Stimulated activated CD8-positive, alpha-beta memory T cell treated with anti-CD3 and anti-CD28 coated beads, Interleukin-12 subunit alpha, Interleukin-12 subunit beta, amount 100 ng/mL, for 1 hour (primary cell): ENCODE results near the gene CEP162.
"Not testable (repeated sequence)": the region's sequence is repeated elsewhere in the genome, so short reads cannot be mapped to it uniquely, and the experiment has no call there.

Experiments
- DNase-seq: peaks from one replicate; pipeline ENCODE4 v3.0.0-alpha.2; 2020; ENCODE audit warnings: low read depth

CEP162 gene

DNA sequence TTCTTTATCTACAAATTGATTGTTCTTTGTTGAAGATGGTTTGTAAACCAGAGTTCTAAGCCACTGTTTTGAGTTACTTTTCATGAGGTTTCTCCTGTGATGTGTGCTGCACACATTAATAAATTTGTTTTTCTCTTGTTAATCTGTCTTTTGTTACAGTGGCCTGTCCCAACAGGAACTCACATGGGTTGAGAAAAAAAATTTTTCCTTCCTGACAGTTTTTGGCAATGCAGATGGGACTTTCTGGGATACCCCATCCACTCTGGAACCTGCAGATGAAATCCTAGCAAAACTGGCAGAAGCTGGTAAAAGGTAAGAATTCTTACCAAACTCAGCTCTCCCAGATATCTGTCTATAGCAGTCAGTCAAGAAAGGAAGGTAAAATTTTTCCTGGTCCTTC lies 88.1 kb downstream of the CEP162 start:
- no peak for DNase-seq

DNA sequence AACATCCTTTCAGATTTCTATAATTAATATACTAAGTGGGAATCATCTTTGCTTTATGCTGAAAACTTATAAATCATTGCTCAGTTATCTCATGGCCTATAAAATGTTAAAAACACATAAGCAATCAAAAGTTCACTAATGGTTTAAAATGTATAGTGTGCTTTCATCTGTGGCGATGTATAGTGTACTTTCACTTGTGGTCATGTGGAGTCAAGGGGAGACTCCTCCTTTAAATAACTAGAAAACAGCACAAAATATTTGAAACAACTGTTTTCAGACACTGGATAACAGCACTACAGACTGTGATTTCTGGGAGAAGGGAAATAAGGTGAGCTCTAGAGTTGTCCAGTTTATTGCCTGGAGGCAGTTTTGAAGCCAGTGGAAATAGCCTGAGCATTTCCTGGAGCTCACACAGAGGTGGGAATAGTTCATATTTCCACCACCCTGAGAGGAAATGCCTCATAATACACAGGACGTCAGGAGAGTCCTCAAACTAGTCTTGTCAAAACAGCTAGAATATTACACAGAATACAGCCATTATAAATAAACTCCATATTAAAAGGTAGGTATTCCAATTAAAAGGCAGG lies 89.4 kb downstream of the CEP162 start:
- DNase-seq: no peak

DNA sequence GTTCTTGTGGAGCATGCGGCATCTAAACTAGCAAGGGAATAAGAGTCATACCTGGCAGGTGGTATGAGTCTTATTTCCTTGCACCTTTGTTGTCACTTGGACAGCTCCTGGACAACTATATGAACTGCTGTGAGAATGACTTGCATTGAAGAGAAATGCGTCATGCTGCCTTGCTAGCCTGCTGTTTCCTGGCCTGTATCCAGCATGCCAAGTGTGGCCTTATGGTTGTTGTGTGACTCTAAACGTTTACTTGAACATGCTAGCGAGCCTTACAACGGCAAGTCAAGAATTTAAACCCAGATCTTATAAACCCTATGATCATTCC lies 90.4 kb downstream of the CEP162 start:
- DNase-seq: no peak

DNA sequence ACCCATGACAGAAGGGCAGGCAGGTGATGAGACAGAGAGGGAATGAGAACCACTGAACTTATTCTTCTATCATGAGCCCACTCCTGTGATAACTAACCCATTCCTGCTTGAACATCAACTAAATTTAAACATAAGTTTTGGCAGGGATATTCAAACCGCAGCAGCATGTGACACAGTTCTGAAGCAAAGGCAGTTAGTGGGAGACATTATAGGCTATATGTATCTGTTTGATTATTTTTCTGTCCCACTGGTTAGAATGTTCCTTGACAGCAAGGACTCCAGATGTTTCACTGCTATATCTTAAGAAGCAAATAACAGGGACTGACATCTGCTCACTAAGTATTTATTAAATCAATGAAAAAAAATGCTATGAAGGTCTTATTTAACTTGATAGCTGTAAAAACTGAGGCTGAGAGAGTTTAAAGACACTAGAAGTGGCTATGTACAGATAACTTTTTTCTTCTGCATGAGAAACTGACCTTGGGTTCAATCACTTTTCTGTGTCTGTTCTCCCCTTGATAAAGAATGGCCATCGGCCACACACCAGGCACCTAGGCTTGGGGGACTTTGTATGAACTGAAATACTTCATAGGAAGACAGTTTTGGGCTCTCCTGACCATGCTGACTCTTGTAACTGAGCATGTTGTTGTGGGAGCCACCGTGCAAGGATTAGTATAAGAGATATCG lies 90.9 kb downstream of the CEP162 start:
- DNase-seq: no peak

DNA sequence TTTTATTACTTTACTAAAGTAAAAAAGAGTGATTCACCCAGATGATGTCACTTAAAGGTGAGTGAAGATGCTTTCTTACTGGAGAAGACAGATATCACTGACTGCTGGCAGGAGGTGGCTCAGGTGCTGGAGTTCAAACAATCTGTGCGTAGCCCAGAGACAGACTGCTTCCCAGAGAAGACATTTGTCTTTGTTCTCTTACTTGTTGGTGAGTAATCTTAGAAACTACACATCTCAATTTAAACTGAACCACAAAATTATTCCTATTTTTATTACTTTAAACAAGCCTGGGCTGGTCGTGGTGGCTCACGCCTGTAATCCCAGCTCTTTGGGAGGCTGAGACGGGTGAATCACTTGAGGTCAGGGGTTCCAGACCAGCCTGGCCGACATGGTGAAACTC lies 92.2 kb downstream of the CEP162 start:
- no peak for DNase-seq

DNA sequence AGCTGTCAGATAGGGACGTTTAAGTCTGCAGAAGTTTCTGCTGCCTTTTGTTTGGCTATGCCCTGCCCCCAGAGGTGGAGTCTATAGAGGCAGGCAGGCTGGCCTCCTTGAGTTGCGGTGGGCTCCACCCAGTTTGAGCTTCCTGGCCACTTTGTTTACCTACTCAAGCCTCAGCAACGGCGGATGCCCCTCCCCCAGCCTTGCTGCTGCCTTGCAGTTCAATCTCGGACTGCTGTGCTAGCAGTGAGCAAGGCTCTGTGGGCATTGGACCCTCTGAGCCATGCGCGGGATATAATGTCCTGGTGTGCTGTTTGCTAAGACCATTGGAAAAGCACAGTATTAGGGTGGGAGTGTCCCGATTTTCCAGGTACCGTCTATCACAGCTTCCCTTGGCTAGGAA lies 94.1 kb downstream of the CEP162 start:
- not testable (repeated sequence) for DNase-seq

DNA sequence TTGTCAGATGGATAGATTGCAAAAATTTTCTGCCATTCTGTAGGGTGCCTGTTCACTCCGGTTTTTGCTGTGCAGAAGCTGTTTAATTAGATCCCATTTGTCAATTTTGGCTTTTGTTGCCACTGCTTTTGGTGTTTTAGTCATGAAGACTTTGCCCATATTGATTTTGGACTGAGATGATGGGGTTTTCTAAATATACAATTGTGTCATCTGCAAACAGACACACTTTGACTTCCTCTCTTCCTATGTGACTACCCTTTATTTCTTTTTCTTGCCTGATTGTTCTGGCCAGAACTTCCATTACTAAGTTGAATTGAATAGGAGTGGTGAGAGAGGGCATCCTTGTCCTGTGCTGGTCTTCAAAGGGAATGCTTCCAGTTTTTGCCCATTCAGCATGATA lies 97.9 kb downstream of the CEP162 start:
- DNase-seq: not testable (repeated sequence)

DNA sequence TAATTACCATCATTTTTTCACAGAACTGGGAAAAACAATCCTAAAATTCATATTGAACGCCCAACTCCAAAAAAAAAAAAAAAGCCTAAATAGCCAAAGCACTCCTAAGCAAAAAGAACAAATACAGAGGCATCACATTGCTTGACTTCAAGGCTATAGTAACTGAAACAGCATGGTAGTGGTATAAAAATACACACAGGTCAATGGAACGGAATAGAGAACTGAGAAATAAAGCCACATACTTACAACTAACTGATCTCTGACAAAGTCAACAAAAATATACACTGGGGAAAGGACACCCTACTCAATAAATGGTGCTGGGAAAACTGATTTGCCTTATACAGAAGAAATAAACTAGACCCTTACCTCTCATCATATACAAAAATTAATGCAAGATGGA lies 104.3 kb downstream of the CEP162 start:
- no peak for DNase-seq

DNA sequence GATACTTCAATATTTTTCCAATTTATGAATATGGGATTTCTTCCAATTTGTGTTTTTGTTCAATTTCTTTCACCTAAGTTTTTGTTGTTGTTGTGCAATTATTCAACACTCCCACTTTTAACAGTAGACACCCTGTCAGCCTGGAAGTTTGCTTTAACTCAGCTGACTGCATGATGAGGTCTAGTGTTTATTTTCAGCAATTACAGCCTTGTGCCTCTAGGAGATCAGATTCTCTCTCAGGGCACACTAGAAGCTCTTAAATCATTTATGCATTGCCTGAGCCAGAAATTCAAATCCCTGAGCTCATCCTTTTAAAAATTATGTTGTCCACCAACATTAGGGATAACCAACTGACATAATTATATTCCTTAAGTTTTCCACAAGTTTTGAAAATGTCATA lies 108.2 kb downstream of the CEP162 start:
- DNase-seq: no peak

DNA sequence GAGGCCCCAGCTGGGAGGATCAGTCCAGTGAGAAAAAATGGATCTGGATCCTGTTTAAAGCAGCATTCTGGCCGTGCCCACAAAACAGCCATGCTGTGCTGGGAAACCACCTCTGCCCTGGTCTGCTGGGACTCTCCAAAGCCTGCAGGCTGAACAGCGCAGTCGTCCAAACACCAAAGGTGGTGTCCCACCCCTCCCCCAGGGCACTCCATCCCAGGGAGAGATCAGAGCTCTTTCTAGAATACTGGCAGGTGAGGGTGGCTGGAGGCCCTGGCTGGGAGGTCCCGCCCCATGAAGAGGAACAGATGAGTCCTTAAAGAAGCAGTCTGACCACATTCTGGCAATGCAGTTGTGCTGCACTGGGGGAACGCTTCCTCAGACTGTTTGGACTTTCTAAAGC lies 109.3 kb downstream of the CEP162 start:
- no peak for DNase-seq

DNA sequence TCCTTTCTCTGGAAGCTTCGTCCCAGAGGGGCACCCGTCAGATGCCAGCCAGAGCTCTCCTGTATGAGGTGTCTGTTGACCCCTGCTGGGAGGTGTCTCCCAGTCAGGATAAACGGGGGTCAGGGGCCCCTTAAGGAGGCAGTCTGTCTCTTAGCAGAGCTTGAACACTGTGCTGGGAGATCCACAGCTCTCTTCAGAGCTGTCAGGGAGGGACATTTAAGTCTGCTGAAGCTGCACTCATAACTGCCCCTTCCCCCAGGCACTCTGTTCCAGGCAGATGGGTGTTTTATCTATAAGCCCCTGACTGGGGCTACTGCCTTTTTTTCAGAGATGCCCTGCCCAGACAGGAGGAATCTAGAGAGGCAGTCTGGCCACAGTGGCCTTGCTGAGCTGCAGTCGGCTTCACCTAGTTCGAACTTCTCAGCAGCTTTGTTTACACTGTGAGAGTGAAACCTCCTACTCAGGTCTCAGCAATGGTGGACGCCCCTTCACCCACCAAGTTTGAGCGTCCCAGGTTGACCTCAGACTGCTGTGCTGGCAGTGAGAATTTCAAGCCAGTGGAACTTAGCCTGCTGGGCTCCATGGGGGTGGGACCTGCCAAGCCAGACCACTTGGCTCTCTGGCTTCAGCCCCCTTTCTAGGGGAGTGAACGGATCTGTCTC lies 112.4 kb downstream of the CEP162 start:
- not testable (repeated sequence) for DNase-seq

DNA sequence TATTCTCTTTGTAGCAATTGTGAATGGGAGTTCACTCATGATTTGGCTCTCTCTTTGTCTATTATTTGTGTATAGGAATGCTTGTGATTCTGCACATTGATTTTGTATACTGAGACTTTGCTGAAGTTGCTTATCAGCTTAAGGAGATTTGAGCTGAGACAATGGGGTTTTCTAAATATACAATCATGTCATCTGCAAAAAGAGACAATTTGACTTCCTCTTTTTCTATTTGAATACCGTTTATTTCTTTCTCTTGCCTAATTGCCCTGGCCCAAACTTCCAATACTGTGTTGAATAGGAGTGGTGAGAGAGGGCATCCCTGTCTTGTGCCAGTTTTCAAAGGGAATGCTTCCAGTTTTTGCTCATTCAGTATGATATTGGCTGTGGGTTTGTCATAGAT lies 116.1 kb downstream of the CEP162 start:
- DNase-seq: not testable (repeated sequence)

DNA sequence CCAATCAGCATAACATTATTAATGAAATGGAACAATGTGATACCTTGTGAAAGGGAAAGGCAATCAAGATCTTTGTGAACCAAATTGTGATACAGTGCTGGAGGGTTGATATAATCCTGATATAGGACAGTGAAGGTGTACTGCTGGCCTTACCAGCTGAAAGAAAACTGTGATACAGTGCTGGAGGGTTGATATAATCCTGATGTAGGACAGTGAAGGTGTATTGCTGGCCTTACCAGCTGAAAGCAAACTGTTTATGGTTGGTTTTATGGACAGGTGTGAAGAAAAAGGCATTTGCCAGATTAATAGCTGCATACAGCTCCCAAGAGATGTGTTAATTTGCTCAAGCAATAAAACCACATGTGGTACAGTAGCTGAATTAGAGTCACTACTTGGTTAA lies 119.9 kb downstream of the CEP162 start:
- no peak for DNase-seq

DNA sequence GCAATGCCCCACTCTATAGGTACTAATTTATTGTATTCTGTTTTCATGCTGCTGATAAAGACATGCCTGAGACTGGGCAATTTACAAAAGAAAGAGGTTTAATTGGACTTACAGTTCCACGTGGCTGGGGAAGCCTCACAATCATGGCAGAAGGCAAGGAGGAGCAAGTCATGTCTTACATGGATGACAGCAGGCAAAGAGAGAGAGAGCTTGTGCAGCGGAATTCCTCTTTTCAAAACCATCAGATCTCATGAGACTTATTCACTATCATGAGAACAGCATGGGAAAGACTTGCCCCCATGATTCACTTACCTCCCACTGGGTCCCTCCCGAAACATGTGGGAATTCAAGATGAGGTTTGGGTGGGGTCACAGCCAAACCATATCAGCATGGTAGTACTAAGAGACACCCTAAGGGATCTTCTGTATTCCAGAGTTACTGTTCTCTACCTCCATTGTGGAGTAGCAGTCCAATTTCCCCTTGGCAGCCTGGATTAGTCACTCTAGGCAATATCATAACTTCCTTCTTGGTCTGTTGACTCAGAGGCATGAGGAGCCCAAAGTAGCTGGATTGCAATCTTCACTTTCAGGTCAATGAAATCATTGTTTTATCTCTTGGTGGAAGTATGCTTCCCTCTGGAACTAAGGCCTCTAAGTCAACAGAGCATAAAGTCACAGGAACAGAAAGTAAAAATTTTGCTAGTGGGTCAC lies 122.1 kb downstream of the CEP162 start:
- not testable (repeated sequence) for DNase-seq

DNA sequence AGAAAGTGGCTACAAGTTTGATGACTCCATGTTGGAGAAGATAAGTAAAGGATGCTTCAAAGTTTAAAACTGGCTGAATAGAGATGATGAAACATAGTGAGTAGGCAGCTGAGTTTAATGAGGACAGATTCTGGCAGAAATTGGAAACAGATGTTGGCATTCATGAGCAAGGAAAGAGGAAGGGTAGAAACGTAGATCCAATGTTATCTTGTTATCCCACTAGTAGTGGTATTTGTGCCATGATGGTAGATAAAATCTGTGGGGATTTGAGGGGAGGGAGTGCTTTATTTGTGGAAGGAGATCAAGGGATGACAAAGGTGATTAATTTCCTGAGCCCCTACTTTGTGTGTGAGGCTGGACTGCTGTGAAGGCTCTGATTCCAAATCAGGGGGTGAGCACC lies 124.4 kb downstream of the CEP162 start:
- DNase-seq: no peak

DNA sequence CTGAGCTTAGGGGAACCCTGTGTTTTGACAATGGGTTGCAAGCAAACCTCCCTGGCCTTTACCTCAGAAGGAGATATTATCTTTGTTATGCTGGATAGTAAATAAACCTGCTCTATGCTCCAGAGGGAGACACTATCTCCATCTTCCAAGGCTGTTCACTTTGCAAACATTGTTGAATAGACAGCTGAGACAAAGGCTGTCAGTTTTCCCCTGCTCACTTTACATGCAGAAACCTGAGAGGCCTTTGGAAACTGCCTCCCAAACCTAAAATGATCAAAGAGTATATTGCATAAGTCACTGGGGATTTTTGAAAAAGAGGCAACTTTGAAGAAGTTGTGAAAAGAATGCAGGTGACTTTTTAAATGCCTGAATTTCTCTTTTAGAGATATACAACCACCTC lies 132.3 kb downstream of the CEP162 start:
- no peak for DNase-seq

DNA sequence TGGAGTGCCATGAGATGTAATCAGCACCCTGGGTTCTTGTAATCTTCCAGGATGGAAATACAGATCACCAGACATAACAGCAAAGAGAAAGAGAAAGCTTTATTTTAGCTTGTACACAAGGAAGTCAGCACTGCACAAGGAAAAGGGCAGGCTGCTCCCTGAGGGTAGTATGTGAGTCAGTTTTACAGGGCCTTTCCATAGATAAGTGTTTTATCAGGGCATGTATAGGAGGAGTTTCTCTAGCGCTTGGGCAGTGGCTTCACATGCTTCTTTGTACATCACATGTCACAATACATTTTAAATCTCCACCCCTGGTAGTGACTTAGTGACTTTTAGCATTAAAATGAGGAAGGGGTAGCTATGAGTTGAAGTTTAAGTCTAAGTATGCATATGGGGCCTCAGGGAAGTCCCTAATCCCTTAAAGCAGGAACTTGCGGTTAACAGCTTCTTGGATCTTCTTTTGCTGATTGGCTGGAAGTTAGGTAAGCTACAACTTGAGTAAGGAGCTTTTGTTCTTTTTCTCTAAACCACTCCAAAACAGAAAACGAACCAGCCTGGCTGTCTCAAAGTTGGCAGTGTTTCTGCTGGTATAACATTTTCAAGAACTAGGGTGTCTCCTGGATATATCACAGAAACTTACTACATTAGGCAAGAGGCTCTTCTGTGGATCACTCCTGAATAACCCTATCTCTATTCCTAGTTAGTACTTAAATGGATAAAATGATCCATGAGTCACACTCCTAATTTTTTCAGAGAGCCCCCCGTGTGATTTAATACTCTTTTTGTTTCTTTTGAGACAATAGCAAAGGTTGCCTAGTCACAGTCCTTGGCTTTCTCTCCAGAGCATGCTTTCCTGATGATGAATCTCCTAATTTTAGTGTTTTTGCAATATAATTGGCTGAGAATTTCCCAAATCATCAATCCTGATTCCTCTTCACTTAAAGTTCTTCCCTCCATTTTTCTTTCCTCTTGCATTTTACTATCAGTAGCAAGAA lies 133.7 kb downstream of the CEP162 start:
- DNase-seq: no peak

DNA sequence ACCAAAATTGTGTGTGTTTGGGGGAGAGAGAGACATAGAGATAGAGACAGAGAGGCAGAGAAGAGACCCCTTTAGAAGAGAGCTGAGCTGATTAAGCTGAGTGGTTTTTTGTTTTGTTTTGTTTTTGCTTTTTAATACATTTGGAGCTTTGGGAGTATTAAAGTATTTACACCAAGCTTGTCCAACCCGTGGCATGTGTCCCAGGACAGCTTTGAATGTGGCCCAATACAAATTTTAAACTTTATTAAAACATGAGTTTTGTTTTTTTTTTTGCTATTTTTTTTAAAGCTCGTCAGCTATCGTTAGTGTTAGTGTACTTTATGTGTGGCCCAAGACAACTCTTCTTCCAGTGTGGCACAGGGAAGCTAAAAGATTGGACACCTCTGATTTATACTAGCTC lies 137.9 kb downstream of the CEP162 start:
- no peak for DNase-seq

DNA sequence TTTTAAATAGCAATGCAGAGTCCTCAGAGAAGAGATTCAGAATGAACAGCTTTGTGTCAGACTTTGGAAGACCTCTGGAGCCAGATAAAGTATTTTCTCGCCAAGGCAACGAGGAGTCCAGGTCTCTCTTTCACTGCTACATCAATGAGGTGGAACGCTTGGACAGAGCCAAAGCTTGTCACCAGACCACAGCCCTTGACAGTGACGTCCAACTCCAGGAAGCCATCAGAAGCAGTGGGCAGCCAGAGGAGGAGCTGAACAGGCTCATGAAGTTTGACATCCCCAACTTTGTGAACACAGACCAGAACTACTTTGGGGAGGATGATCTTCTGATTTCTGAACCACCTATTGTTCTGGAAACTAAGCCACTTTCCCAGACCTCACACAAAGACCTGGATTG lies 138.4 kb downstream of the CEP162 start:
- no peak for DNase-seq

DNA sequence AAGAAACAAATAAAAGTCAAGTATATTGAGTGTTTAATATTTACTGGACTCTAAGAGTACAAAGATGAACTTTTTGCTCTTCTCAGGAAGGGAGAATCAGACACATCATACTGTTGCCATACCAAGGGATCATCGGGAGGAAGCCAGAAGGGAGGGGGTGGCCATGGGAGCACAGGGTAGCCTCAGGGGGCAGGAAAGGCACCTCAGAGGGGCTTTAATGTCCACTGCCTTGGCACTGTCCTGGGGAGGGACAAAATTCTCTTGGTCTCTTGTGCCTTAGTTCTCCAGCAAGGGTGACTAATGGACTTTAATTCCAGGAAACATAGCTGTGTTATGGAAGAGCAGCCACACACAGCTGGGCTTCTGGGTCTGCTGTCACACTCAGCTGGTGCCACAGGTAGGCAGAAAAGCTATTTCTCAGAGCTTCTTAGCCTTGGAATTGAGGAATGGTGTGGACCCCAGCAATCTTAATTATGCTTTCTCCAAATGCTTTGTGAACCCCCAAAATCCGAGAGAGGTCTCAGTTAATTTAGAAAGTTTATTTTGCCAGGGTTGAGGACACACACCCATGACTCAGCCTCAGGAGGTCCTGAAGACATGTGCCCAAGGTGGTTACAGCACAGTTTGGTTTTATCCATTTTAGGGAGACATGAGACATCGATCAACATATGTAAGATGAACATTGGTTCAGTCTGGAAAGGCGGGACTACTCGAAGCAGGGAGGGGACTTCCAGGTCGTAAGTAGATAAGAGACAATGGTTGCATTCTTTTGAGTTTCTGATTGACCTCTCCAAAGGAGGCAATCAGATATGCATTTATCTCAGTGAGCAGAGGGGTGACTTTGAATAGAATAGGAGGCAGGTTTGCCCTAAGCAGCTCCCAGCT lies 140.7 kb downstream of the CEP162 start:
- DNase-seq: no peak

DNA sequence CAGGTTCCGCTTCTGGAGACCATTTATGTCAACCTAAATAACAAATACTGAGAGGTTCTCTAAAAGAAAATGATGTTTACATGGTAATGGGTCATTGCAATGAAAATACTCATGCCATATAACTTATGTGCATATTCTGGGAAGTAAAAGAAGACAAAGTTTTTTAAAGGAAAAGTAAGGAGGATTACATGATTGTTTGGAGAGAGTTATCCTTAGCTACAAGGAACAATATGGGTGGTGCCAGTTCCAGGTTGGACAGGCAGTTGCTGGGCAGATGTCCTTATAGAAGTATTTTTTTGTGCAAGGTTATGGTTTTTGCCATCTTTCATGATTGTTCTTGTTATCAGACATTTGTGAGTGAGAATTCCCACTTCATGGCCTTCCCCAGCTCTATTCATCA lies 141.4 kb downstream of the CEP162 start:
- no peak for DNase-seq
